ENCODE measurements around the gene UAP1. TPM values are rescaled to one million over a fixed set of nuclear protein-coding genes. Genes with fewer than 3 reads are reported as not detected.
A peak's percentile ranks its signal among the peaks of the same experiment; 100 is the strongest.
"Not testable (repeated sequence)": the region's sequence is repeated elsewhere in the genome, so short reads cannot be mapped to it uniquely, and the experiment has no call there.

Gene UAP1
- total RNA-seq, 2 donors from 2014 or later, result 36.4 to 39.4 TPM

DNA sequence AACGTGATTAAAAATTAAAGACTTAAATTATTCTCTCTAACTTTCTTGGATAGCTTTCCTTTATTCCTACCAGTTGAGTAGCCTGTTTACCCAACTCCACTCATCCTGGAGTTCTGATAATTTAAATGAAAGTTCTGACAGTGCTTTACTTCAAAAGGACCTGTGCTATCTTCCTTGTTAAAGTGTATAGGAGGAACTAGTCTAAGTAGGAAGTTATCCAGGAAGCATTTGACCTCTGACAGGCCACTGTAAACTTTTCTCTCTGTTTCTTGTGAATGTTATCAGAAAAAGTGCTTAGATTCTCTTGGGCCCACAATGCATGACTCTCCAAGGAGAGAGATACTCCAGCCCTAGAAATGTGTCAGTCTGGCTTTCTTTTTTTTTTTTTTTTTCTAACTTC, 9.2 kb downstream of the UAP1 start:
- Histone ChIP-seq H3K9ac (ENCODE audit: extremely low read depth, low read length, poor library complexity, severe bottlenecking) (no peak overlapping the region), H3K4me3 (ENCODE audit: low read length) (no peak overlapping the region), H3K4me1 (ENCODE audit: control insufficient read depth, insufficient read depth, low read length) (peaks cover 7% of the 10 kb centered on the region), H3K27me3 (ENCODE audit: control insufficient read depth, insufficient read depth, low read length, poor library complexity, severe bottlenecking) (no peaks in the 10 kb centered on the region), H3K27ac (ENCODE audit: low read depth, low read length) (no peak overlapping the region), H3K36me3 (ENCODE audit: control insufficient read depth, insufficient read depth, low read length) (peaks cover 14% of the 10 kb centered on the region), H3K9me3 (ENCODE audit: control insufficient read depth, low read length) (no peaks in the 10 kb centered on the region)
- DNase-seq, result no peak
- Mint-ChIP-seq H3K27ac (peak overlapping the region; percentile 39), H3K4me3 (no peak overlapping the region), H3K4me1 (peaks cover 16% of the 10 kb centered on the region), H3K27me3 (ENCODE audit: insufficient read depth) (no peaks in the 10 kb centered on the region), H3K9me3 (no peaks in the 10 kb centered on the region), H3K36me3 (ENCODE audit: low read depth) (peaks cover 20% of the 10 kb centered on the region)
- TF ChIP-seq, protein P1, sequence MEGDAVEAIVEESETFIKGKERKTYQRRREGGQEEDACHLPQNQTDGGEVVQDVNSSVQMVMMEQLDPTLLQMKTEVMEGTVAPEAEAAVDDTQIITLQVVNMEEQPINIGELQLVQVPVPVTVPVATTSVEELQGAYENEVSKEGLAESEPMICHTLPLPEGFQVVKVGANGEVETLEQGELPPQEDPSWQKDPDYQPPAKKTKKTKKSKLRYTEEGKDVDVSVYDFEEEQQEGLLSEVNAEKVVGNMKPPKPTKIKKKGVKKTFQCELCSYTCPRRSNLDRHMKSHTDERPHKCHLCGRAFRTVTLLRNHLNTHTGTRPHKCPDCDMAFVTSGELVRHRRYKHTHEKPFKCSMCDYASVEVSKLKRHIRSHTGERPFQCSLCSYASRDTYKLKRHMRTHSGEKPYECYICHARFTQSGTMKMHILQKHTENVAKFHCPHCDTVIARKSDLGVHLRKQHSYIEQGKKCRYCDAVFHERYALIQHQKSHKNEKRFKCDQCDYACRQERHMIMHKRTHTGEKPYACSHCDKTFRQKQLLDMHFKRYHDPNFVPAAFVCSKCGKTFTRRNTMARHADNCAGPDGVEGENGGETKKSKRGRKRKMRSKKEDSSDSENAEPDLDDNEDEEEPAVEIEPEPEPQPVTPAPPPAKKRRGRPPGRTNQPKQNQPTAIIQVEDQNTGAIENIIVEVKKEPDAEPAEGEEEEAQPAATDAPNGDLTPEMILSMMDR (conservative IDR thresholded peaks at IDR 0.05), result no peak
- 100% methylated on average over 1 of the region's 1 CpG; no CpG with 5 or more reads in 1 of the 2 experiments for WGBS, 2 experiments (ENCODE audit: insufficient coverage in 1 of 2, insufficient read length in 1 of 2)

DNA sequence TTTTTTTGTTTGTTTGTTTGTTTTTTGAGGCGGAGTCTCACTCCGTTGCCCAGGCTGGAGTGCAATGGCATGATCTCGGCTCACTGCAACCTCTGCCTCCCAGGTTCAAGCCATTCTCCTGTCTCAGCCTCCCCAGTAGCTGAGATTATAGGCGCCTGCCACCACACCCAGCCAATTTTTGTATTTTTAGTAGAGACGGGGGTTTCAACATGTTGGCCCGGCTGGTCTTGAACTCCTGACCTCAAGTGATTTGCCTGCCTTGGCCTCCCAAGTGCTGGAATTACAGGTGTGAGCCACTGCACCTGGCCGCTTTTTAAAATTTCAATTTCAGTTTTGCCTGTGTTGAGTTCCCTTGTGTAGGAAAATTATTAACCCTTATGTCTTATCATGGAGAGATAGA, 9.6 kb downstream of the UAP1 start:
- Mint-ChIP-seq H3K27ac (peak overlapping the region; percentile 39), H3K36me3 (ENCODE audit: low read depth) (peaks cover 20% of the 10 kb centered on the region), H3K4me1 (peaks cover 16% of the 10 kb centered on the region)
- 91 to 93% methylated on average over 6 of the region's 7 CpGs for WGBS, 2 experiments (ENCODE audit: insufficient coverage in 1 of 2, insufficient read length in 1 of 2)
- not testable (repeated sequence) for H3K27ac ChIP-seq (ENCODE audit: low read depth, low read length); DNase-seq; H3K4me1 ChIP-seq (ENCODE audit: control insufficient read depth, insufficient read depth, low read length); H3K27me3 ChIP-seq (ENCODE audit: control insufficient read depth, insufficient read depth, low read length, poor library complexity, severe bottlenecking); H3K9me3 Mint-ChIP-seq; H3K9ac ChIP-seq (ENCODE audit: extremely low read depth, low read length, poor library complexity, severe bottlenecking); H3K4me3 Mint-ChIP-seq; H3K4me3 ChIP-seq (ENCODE audit: low read length); H3K9me3 ChIP-seq (ENCODE audit: control insufficient read depth, low read length); H3K27me3 Mint-ChIP-seq (ENCODE audit: insufficient read depth)
- H3K36me3 ChIP-seq (ENCODE audit: control insufficient read depth, insufficient read depth, low read length), result peaks cover 14% of the 10 kb centered on the region

DNA sequence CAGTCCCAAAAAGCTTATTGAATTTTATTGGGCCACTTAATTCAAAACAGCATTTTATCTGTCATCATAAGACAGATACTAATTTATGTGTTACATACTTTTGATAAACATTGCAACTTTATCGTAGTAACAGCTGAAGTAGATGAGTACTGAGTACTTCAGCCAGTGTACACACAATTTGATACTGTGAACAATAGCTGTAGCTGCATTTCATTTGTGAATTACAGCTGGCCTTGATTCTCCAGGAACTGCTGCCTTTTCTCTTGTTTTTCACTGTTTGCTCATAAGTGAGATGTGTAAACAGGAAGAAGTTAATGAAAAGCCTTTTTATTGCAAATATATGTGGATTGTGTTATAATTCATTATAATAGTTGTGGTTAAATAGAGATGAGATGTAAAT, 10.2 kb downstream of the UAP1 start:
- H3K4me1 Mint-ChIP-seq, result peaks cover 16% of the 10 kb centered on the region
- H3K27ac ChIP-seq (ENCODE audit: low read depth, low read length), result no peak overlapping the region
- TF ChIP-seq, protein P1 (conservative IDR thresholded peaks at IDR 0.05), result no peak
- H3K36me3 ChIP-seq (ENCODE audit: control insufficient read depth, insufficient read depth, low read length), result peaks cover 15% of the 10 kb centered on the region
- H3K9me3 Mint-ChIP-seq, result no peaks in the 10 kb centered on the region
- H3K4me3 Mint-ChIP-seq, result no peak overlapping the region
- no peaks in the 10 kb centered on the region for H3K27me3 Mint-ChIP-seq (ENCODE audit: insufficient read depth)
- H3K27ac Mint-ChIP-seq, result no peak overlapping the region
- no peak overlapping the region for H3K4me3 ChIP-seq (ENCODE audit: low read length)
- no peaks in the 10 kb centered on the region for H3K27me3 ChIP-seq (ENCODE audit: control insufficient read depth, insufficient read depth, low read length, poor library complexity, severe bottlenecking)
- H3K4me1 ChIP-seq (ENCODE audit: control insufficient read depth, insufficient read depth, low read length), result peaks cover 7% of the 10 kb centered on the region
- 81% methylated on average over 1 of the region's 1 CpG; no CpG with 5 or more reads in 1 of the 2 experiments for WGBS, 2 experiments (ENCODE audit: insufficient coverage in 1 of 2, insufficient read length in 1 of 2)
- H3K36me3 Mint-ChIP-seq (ENCODE audit: low read depth), result peaks cover 21% of the 10 kb centered on the region
- H3K9me3 ChIP-seq (ENCODE audit: control insufficient read depth, low read length), result no peaks in the 10 kb centered on the region
- H3K9ac ChIP-seq (ENCODE audit: extremely low read depth, low read length, poor library complexity, severe bottlenecking), result no peak overlapping the region
- no peak for DNase-seq

DNA sequence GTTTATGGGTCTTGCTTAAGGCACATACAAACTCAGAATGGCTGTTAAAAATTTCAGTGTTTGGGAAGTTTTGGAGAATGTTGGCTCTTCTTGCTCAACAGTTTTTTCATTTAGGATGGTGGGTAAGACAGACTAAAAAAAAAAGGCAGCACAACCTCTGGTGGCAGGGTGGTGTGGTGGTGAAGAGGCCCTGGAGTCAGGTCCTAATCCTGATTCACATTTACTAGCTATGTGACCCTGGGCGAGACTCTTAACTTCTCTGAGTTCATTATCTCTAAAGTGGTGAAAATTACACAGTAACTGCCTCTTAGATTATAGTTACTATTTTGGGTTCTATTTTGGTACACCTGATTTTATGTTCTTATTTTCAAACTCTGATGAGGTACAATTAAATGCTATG, 11.6 kb downstream of the UAP1 start:
- Mint-ChIP-seq H3K27me3 (ENCODE audit: insufficient read depth) (no peaks in the 10 kb centered on the region), H3K4me3 (no peak overlapping the region), H3K36me3 (ENCODE audit: low read depth) (peaks cover 17% of the 10 kb centered on the region), H3K4me1 (peaks cover 16% of the 10 kb centered on the region), H3K9me3 (no peaks in the 10 kb centered on the region), H3K27ac (no peak overlapping the region)
- 100% methylated on average over 1 of the region's 1 CpG for WGBS, 2 experiments (ENCODE audit: insufficient coverage in 1 of 2, insufficient read length in 1 of 2)
- TF ChIP-seq, protein P1 (conservative IDR thresholded peaks at IDR 0.05), result no peak
- Histone ChIP-seq H3K36me3 (ENCODE audit: control insufficient read depth, insufficient read depth, low read length) (peaks cover 9% of the 10 kb centered on the region), H3K9me3 (ENCODE audit: control insufficient read depth, low read length) (no peaks in the 10 kb centered on the region), H3K27ac (ENCODE audit: low read depth, low read length) (no peak overlapping the region), H3K4me1 (ENCODE audit: control insufficient read depth, insufficient read depth, low read length) (peaks cover 7% of the 10 kb centered on the region), H3K27me3 (ENCODE audit: control insufficient read depth, insufficient read depth, low read length, poor library complexity, severe bottlenecking) (no peaks in the 10 kb centered on the region), H3K4me3 (ENCODE audit: low read length) (no peak overlapping the region), H3K9ac (ENCODE audit: extremely low read depth, low read length, poor library complexity, severe bottlenecking) (no peak overlapping the region)
- no peak for DNase-seq

Data from endodermal cell (in vitro differentiated cells).